Neural cell (in vitro differentiated cells): ENCODE data around the gene MAPK4. TPM values are rescaled to one million over a fixed set of nuclear protein-coding genes. Genes with fewer than 3 reads are reported as not detected.

Experiments used
- H2AFZ ChIP-seq: fragments of 200-600, 300-800 bp; sonication (generic), shearing (Covaris generic); 2 replicates; pipeline ENCODE4 v1.6.0; 2014; ENCODE audit warnings: low read depth, mild to moderate bottlenecking, antibody characterized with exemption, low read length, moderate library complexity
- H3F3A ChIP-seq: fragments of 200-600 bp; shearing (Covaris generic); 2 replicates; pipeline ENCODE4 v1.6.1; 2016; ENCODE audit warnings: mild to moderate bottlenecking, moderate library complexity, mixed read lengths, antibody characterized with exemption, low read length; ENCODE audit not compliant: insufficient read depth, poor library complexity, severe bottlenecking
- H3K27ac ChIP-seq: fragments of 200-600, 300-800 bp; sonication (generic), shearing (Covaris generic); 2 replicates; pipeline ENCODE4 v1.5.1; 2014; ENCODE audit warnings: mild to moderate bottlenecking, low read length, moderate library complexity
- H3K27me3 ChIP-seq: fragments of 300-800, 200-600 bp; sonication (generic), shearing (Covaris generic); 2 replicates; pipeline ENCODE4 v1.6.0; 2014; ENCODE audit warnings: mild to moderate bottlenecking, low read depth, low read length, moderate library complexity; ENCODE audit not compliant: insufficient read depth
- H3K36me3 ChIP-seq: fragments of 300-800, 200-600 bp; sonication (generic), shearing (Covaris generic); 2 replicates; pipeline ENCODE4 v1.5.1; 2014; ENCODE audit warnings: mild to moderate bottlenecking, antibody characterized with exemption, low read length, moderate library complexity; ENCODE audit not compliant: insufficient read depth
- H3K4me2 ChIP-seq: fragments of 300-800, 200-600 bp; sonication (generic), shearing (Covaris generic); 2 replicates; pipeline ENCODE4 v1.6.0; 2014; ENCODE audit warnings: mild to moderate bottlenecking, low read length
- H3K4me3 ChIP-seq: fragments of 300-800, 200-600 bp; sonication (generic), shearing (Covaris generic); 2 replicates; pipeline ENCODE4 v1.5.1; 2014; ENCODE audit warnings: mild to moderate bottlenecking, low read length, moderate library complexity
- H3K79me2 ChIP-seq: fragments of 200-600 bp; shearing (Covaris generic); replicated peaks from 2 replicates; pipeline ENCODE4 v1.6.0; 2014; ENCODE audit warnings: mild to moderate bottlenecking, low read length, moderate library complexity; ENCODE audit not compliant: insufficient read depth
- H3K9ac ChIP-seq: fragments of 300-800, 200-600 bp; sonication (generic), shearing (Covaris generic); 2 replicates; pipeline ENCODE4 v1.6.1; 2016; ENCODE audit warnings: mild to moderate bottlenecking, low read length, mixed read lengths
- H3K9me2 ChIP-seq: fragments of 200-600 bp; shearing (Covaris generic); 2 replicates; pipeline ENCODE4 v1.6.1; 2016; ENCODE audit warnings: mild to moderate bottlenecking, low read length, mixed read lengths; ENCODE audit not compliant: insufficient read depth
- H3K9me3 ChIP-seq: fragments of 200-600, 300-800 bp; sonication (generic), shearing (Covaris generic); 2 replicates; pipeline ENCODE4 v1.6.1; 2016; ENCODE audit warnings: mild to moderate bottlenecking, mixed run types, low read length, moderate library complexity, mixed read lengths
- H4K20me1 ChIP-seq: fragments of 200-600 bp; shearing (Covaris generic); 2 replicates; pipeline ENCODE4 v1.6.1; 2016; ENCODE audit warnings: mild to moderate bottlenecking, mixed run types; ENCODE audit not compliant: insufficient read depth
- EP300 ChIP-seq: fragments of 450-650 bp; conservative IDR thresholded peaks from 2 replicates; pipeline ENCODE4 v1.6.1; 2014; ENCODE audit warnings: antibody characterized with exemption, mild to moderate bottlenecking, moderate library complexity; ENCODE audit not compliant: poor library complexity, severe bottlenecking
- EZH2 ChIP-seq: fragments of 200-600, 300-800 bp; shearing (Covaris generic), sonication (generic); IDR thresholded peaks from 2 replicates; pipeline ENCODE4 v1.6.1; 2014; ENCODE audit warnings: antibody characterized with exemption, low read length, borderline replicate concordance, mild to moderate bottlenecking; ENCODE audit not compliant: insufficient read depth, poor library complexity, severe bottlenecking
- MXI1 ChIP-seq: fragments of 450-650 bp; conservative IDR thresholded peaks from 2 replicates; pipeline ENCODE4 v1.6.1; 2014; ENCODE audit warnings: antibody characterized with exemption, mild to moderate bottlenecking; ENCODE audit not compliant: poor library complexity, severe bottlenecking
- POLR2AphosphoS5 ChIP-seq: IDR thresholded peaks from 2 replicates; pipeline ENCODE4 v1.6.1; 2012
- RAD21 ChIP-seq: fragments of 450-650 bp; conservative IDR thresholded peaks from 2 replicates; pipeline ENCODE4 v1.6.1; 2014; ENCODE audit warnings: antibody characterized with exemption, mild to moderate bottlenecking, moderate library complexity
- SMC3 ChIP-seq: fragments of 450-650 bp; conservative IDR thresholded peaks from 2 replicates; pipeline ENCODE4 v1.6.1; 2014; ENCODE audit warnings: antibody characterized with exemption, mild to moderate bottlenecking, moderate library complexity; ENCODE audit not compliant: poor library complexity
- TAF1 ChIP-seq: IDR thresholded peaks from 2 replicates; pipeline ENCODE4 v1.6.1; 2012; ENCODE audit warnings: low read depth
- polyA plus RNA-seq: library from polyadenylated mRNA; depleted of rRNA; stranded (reverse); fragments of >200 nt; gene quantifications from 2 replicates; pipeline ENCODE4 v1.2.3, GENCODE V29; 2014
- TF ChIP-seq, protein P1 (sequence below): fragments of 450-650 bp; IDR thresholded peaks from 2 replicates; pipeline ENCODE4 v1.5.1; 2014; ENCODE audit warnings: antibody characterized with exemption, mild to moderate bottlenecking, moderate library complexity; ENCODE audit not compliant: poor library complexity, severe bottlenecking
- TF ChIP-seq, protein P2 (sequence below): IDR thresholded peaks from 2 replicates; pipeline ENCODE4 v1.6.1; 2012; ENCODE audit warnings: borderline replicate concordance

MAPK4 gene
- polyA plus RNA-seq, 1 donor from 2014 or later = 12.7 TPM

DNA sequence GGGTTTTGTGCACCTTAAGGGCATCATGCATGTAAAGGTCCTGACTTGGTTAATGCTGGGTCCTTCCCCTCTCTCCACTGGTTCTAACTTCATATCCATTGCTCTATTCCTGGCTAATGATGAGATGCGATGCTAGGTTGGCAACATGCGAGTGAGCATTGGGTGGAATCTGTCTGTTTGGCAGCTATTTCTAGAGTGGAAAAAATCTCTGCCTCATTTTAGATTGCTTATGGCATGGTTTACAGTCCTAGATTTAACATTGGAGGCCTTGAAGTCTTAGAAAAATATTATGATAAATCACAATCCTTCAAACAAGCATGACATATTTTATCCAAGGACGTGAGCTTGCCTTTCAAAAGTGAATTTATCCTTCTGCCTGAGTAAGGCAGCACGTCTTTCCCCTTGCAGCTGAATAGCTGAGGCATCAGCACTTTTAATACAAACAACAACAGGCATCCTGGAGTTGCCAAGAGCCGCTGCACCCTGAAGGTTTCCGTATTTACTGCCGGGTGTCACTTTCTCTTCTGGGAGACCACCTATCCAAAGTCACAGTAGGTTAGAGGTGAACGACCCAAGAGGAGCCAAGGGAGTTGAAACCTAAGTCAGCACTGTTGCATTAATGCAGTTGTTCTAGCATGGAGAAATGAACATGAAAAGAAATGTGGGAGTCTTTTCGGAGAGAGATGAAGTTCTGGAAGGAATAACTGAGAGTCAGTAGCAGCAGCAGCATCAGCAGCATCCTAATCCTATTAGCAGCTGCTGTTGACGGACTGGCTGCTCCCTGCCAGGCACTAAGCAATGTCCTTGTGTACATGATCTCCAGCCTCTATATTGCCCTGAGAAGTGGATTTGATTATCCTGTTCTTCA lies 78.4 kb downstream of the MAPK4 start:
- Histone ChIP-seq H3K9me3 (no peaks in the 10 kb centered on the region), H3K36me3 (no peaks in the 10 kb centered on the region), H3K79me2 (no peaks in the 10 kb centered on the region), H2AFZ (no peak overlapping the region), H3K9ac (no peak overlapping the region), H3K27me3 (no peaks in the 10 kb centered on the region), H3K9me2 (no peaks in the 10 kb centered on the region), H3K27ac (no peak overlapping the region), H3K4me3 (no peak overlapping the region), H3K4me2 (no peak overlapping the region), H3F3A (no peaks in the 10 kb centered on the region), H4K20me1 (no peaks in the 10 kb centered on the region)
- TF ChIP-seq SMC3 = no peak
- TF ChIP-seq TAF1 = no peak
- TF ChIP-seq EZH2 = no peak

DNA sequence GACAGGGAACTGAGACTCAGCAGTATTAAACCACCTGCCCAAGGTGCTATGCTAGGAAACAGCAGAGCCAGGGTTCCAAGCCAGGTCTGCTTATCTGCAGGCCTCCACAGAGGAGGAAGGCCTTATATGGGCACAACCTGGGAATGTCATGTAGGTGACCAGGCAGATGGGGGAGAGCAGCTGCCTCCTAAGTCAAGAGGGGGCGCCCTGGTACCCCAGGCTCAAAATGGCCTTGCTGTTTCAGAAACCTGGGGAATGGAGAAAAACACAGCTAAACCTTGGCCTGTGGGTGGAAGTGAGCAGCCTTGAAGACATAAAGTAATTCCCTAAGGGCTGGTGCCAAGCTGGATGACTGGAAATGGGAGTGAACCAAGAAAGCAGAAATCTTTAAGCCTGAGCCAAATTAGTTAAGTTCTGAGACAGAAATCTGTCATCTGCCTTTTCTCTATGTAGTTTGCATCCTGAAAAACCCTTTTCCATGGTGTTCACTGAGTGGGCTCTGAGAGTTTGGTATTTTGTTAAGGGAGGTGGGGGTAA lies 79.1 kb downstream of the MAPK4 start:
- no peaks in the 10 kb centered on the region for H3K9me2 ChIP-seq
- H3K4me2 ChIP-seq = no peak overlapping the region
- TF ChIP-seq SMC3 (no peak), RAD21 (no peak), POLR2AphosphoS5 (no peak), TAF1 (no peak), EP300 (no peak), EZH2 (no peak), MXI1 (no peak)
- TF ChIP-seq, protein P1, sequence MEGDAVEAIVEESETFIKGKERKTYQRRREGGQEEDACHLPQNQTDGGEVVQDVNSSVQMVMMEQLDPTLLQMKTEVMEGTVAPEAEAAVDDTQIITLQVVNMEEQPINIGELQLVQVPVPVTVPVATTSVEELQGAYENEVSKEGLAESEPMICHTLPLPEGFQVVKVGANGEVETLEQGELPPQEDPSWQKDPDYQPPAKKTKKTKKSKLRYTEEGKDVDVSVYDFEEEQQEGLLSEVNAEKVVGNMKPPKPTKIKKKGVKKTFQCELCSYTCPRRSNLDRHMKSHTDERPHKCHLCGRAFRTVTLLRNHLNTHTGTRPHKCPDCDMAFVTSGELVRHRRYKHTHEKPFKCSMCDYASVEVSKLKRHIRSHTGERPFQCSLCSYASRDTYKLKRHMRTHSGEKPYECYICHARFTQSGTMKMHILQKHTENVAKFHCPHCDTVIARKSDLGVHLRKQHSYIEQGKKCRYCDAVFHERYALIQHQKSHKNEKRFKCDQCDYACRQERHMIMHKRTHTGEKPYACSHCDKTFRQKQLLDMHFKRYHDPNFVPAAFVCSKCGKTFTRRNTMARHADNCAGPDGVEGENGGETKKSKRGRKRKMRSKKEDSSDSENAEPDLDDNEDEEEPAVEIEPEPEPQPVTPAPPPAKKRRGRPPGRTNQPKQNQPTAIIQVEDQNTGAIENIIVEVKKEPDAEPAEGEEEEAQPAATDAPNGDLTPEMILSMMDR = no peak
- TF ChIP-seq, protein P2, sequence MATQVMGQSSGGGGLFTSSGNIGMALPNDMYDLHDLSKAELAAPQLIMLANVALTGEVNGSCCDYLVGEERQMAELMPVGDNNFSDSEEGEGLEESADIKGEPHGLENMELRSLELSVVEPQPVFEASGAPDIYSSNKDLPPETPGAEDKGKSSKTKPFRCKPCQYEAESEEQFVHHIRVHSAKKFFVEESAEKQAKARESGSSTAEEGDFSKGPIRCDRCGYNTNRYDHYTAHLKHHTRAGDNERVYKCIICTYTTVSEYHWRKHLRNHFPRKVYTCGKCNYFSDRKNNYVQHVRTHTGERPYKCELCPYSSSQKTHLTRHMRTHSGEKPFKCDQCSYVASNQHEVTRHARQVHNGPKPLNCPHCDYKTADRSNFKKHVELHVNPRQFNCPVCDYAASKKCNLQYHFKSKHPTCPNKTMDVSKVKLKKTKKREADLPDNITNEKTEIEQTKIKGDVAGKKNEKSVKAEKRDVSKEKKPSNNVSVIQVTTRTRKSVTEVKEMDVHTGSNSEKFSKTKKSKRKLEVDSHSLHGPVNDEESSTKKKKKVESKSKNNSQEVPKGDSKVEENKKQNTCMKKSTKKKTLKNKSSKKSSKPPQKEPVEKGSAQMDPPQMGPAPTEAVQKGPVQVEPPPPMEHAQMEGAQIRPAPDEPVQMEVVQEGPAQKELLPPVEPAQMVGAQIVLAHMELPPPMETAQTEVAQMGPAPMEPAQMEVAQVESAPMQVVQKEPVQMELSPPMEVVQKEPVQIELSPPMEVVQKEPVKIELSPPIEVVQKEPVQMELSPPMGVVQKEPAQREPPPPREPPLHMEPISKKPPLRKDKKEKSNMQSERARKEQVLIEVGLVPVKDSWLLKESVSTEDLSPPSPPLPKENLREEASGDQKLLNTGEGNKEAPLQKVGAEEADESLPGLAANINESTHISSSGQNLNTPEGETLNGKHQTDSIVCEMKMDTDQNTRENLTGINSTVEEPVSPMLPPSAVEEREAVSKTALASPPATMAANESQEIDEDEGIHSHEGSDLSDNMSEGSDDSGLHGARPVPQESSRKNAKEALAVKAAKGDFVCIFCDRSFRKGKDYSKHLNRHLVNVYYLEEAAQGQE = no peak
- H4K20me1 ChIP-seq = no peaks in the 10 kb centered on the region
- H3K9me3 ChIP-seq = no peaks in the 10 kb centered on the region
- H3K27ac ChIP-seq = no peak overlapping the region
- no peak overlapping the region for H2AFZ ChIP-seq
- H3K9ac ChIP-seq = no peak overlapping the region
- no peaks in the 10 kb centered on the region for H3F3A ChIP-seq
- H3K79me2 ChIP-seq = no peaks in the 10 kb centered on the region
- H3K27me3 ChIP-seq = no peaks in the 10 kb centered on the region
- no peak overlapping the region for H3K4me3 ChIP-seq
- H3K36me3 ChIP-seq = no peaks in the 10 kb centered on the region
